Pancreas (tissue), 10 donors: ENCODE measurements around the gene TPBGL. TPM values are rescaled to one million over a fixed set of nuclear protein-coding genes. Genes with fewer than 3 reads are reported as not detected.

ENCODE experiments used
- ATAC-seq, 4 donors: fragments of 200-7000 bp; cut with Tn5 transposase; one replicate each; pipeline versions ENCODE4 v1.8.0 to v1.9.1; 2020; ENCODE audit warnings: mild to moderate bottlenecking in 4 of 4, moderate library complexity in 4 of 4
- DNase-seq, 6 donors: peaks; one replicate each; pipeline ENCODE4 v3.0.0-alpha.2; 2020
- FAIRE-seq: peaks from 2 replicates; lab custom pipeline; 2012; peaks lifted over from hg19 to GRCh38; lab: Jason Lieb, UNC
- H3K27ac ChIP-seq, 4 donors: fragments of 200-600 bp; sonication (generic); 1 replicate in 3 of 4; 2 replicates in 1 of 4; pipeline versions ENCODE4 v1.5.0 to v1.8.0; 2020
- H3K27me3 ChIP-seq, 4 donors: fragments of 200-600 bp; one replicate each; pipeline ENCODE4 v1.8.0; 2021
- H3K36me3 ChIP-seq, 3 donors: fragments of 200-600 bp; sonication (generic) in 1 of 3; one replicate each; pipeline versions ENCODE4 v1.5.0 to v1.8.0; 2020 to 2021
- H3K4me1 ChIP-seq, 3 donors: fragments of 200-600 bp; one replicate each; pipeline ENCODE4 v1.8.0; 2021
- H3K4me3 ChIP-seq, 4 donors: fragments of 200-600 bp; sonication (generic) in 2 of 4; one replicate each; pipeline versions ENCODE4 v1.5.0 to v1.8.0; 2020 to 2021
- H3K9me3 ChIP-seq, 4 donors: fragments of 200-600 bp; one replicate each; pipeline ENCODE4 v1.8.0; 2021
- CTCF ChIP-seq, 4 donors: fragments of 200-600 bp; sonication (generic) in 3 of 4; IDR thresholded peaks; one replicate each; pipeline versions ENCODE4 v1.5.0 to v1.8.0; 2021; ENCODE audit warnings: antibody characterized with exemption in 4 of 4
- WGBS, 2 donors: extraction: QIAGEN DNeasy Blood & Tissue Kit; methylation state at CpG; one replicate each; pipeline ENCODE4 v1.1.7; 2013; 5-methylcytosine and 5-hydroxymethylcytosine counted together
- intact Hi-C, 3 donors: fragments of 100-400 bp; cut with DNase I; formaldehyde crosslinking; loops; one replicate each; pipeline versions ENCODE4 v1.11.1 to v1.14.2; 2022
- polyA plus RNA-seq, 2 donors: library from polyadenylated mRNA; stranded (reverse); fragments of 200-250 nt; gene quantifications; one replicate each; pipeline ENCODE4 v1.2.3, GENCODE V29; 2013
- total RNA-seq, 6 donors: library from RNA; stranded (reverse); fragmentation: NEBNext Ultra II Directional in 4 of 6; extraction: Animal tissue kit (Norgen Biotek cat#: 25700) in 4 of 6; gene quantifications; one replicate each; pipeline versions ENCODE4 v1.2.1 to v1.2.4, GENCODE V29; 2021 to 2023
- donor health status: healthy with polysubstance abuse.
- donor health status: DM: no; HTN: no; CAD: no; lungs with moderate emphysema.
- donor health status: DM: no; HTN: no; CAD: no.
- donor health status: control.
- donor health status: control.
- donor health status: Bipolar disorder and iron deficiency.
- donor health status: DM: yes; HTN: yes; CAD: no.
- donor health status: DM: no; HTN: no; CAD: no.
- donor health status: DM: no; HTN: no; CAD: no.
- donor health status: DM: yes; HTN: yes; CAD: no.

Gene TPBGL
- total and polyA plus RNA-seq, 8 donors: 0.04 to 0.28 (median 0.09) TPM; not detected in 1

- ATAC-seq (no peak), FAIRE-seq (no peak), DNase-seq (no peak)
- Histone ChIP-seq H3K4me1 (no peaks in the 10 kb centered on the region), H3K4me3 (no peak overlapping the region), H3K27ac (no peak overlapping the region), H3K9me3 (no peaks in the 10 kb centered on the region), H3K36me3 (no peaks in the 10 kb centered on the region), H3K27me3 (no peaks in the 10 kb centered on the region)
- no peak for TF ChIP-seq CTCF (IDR thresholded peaks at IDR 0.05)
- intact Hi-C loops: loop anchor here in 1 of 3 donors (5.0 kb wide), 1 partner anchor 60 kb away; no protein-coding TSS in a partner anchor
- WGBS, 2 donors: 84 to 90% methylated on average over 6 of the region's 6 CpGs
These were observed 38.4 kb upstream of the TPBGL start for GRCh38 chr11:75202195-75202594.

GRCh38 chr11:75203138-75203537 is 37.4 kb upstream of the TPBGL start:
- FAIRE-seq: no peak
- Histone ChIP-seq H3K36me3 (no peaks in the 10 kb centered on the region), H3K4me1 (no peaks in the 10 kb centered on the region), H3K27ac (no peak overlapping the region), H3K4me3 (no peak overlapping the region), H3K27me3 (no peaks in the 10 kb centered on the region), H3K9me3 (no peaks in the 10 kb centered on the region)
- DNase-seq: no peak
- ATAC-seq: no peak
- no peak for TF ChIP-seq CTCF (IDR thresholded peaks at IDR 0.05)
- 85 to 88% methylated on average over 13 of the region's 13 CpGs for WGBS, 2 donors
- intact Hi-C loops: loop anchor here in 1 of 3 donors (5.0 kb wide), 1 partner anchor 61 kb away; no protein-coding TSS in a partner anchor

GRCh38 chr11:75203641-75204011 is 36.9 kb upstream of the TPBGL start:
- FAIRE-seq (no peak), ATAC-seq (no peak)
- H3K4me3 ChIP-seq: no peak overlapping the region

GRCh38 chr11:75204012-75204674 is 36.4 kb upstream of the TPBGL start:
- Histone ChIP-seq H3K4me3 (no peak overlapping the region), H3K27ac (no peak overlapping the region), H3K9me3 (no peaks in the 10 kb centered on the region), H3K36me3 (no peaks in the 10 kb centered on the region), H3K4me1 (peaks cover 0 to 3% (median 0%) of the 10 kb centered on the region in 3 donors), H3K27me3 (no peaks in the 10 kb centered on the region)
- intact Hi-C loops: loop anchor here in 1 of 3 donors (5.0 kb wide), 1 partner anchor 62 kb away; no protein-coding TSS in a partner anchor
- peak in 1 of 4 donors; percentile 3 for ATAC-seq
- FAIRE-seq: no peak
- WGBS, 2 donors: 84 to 93% methylated on average over 10 of the region's 10 CpGs
- TF ChIP-seq CTCF (IDR thresholded peaks at IDR 0.05): no peak
- DNase-seq: peak in 1 of 6 donors; percentile 45

More at GRCh38 chr11:75203641-75204011, 36.9 kb upstream of the TPBGL start:
- H3K36me3 ChIP-seq: no peaks in the 10 kb centered on the region
- H3K9me3 ChIP-seq: no peaks in the 10 kb centered on the region
- intact Hi-C loops: loop anchor here in 1 of 3 donors (5.0 kb wide), 1 partner anchor 61 kb away; no protein-coding TSS in a partner anchor
- WGBS, 2 donors: 92 to 97% methylated on average over 2 of the region's 2 CpGs
- no peak for TF ChIP-seq CTCF (IDR thresholded peaks at IDR 0.05)
- no peaks in the 10 kb centered on the region for H3K27me3 ChIP-seq
- DNase-seq: no peak
- H3K27ac ChIP-seq: no peak overlapping the region
- H3K4me1 ChIP-seq: peaks cover 0 to 3% (median 0%) of the 10 kb centered on the region in 3 donors
